GM19099 (cell line): ENCODE results near the gene DAPK3.

ENCODE experiments used
- POLR2A ChIP-seq: IDR thresholded peaks from 3 replicates; pipeline ENCODE4 v1.6.1; 2011; ENCODE audit warnings: low read depth; ENCODE audit not compliant: insufficient read length; ENCODE audit errors: extremely low read depth

Gene DAPK3

GRCh38 chr19:3968556-3969434, 2.1 kb downstream of the DAPK3 start:
- no peak for TF ChIP-seq POLR2A

- TF ChIP-seq POLR2A = no peak
These were observed 4.6 kb downstream of the DAPK3 start for GRCh38 chr19:3966051-3967017.

GRCh38 chr19:3964256-3965194, 6.4 kb downstream of the DAPK3 start:
- TF ChIP-seq POLR2A = no peak

- TF ChIP-seq POLR2A = no peak
These were observed 7.2 kb downstream of the DAPK3 start for GRCh38 chr19:3963458-3964255.

GRCh38 chr19:3961007-3961406, 9.9 kb downstream of the DAPK3 start:
- TF ChIP-seq POLR2A = no peak

- TF ChIP-seq POLR2A = no peak
These were observed 11.2 kb downstream of the DAPK3 start for GRCh38 chr19:3959766-3960131.

GRCh38 chr19:3958836-3959765, 11.8 kb downstream of the DAPK3 start:
- TF ChIP-seq POLR2A = no peak

- no peak for TF ChIP-seq POLR2A
These were observed 15.2 kb downstream of the DAPK3 start for GRCh38 chr19:3955688-3956087.

- no peak for TF ChIP-seq POLR2A
These were observed 16.8 kb downstream of the DAPK3 start for GRCh38 chr19:3954107-3954506.

GRCh38 chr19:3950871-3951861, 19.7 kb downstream of the DAPK3 start:
- TF ChIP-seq POLR2A = no peak

GRCh38 chr19:3949997-3950859, 20.7 kb downstream of the DAPK3 start:
- no peak for TF ChIP-seq POLR2A

- no peak for TF ChIP-seq POLR2A
These were observed 21.6 kb downstream of the DAPK3 start for GRCh38 chr19:3949294-3949693.
